ENCODE results near the gene OR5C1. TPM values are rescaled to one million over a fixed set of nuclear protein-coding genes. Genes with fewer than 3 reads are reported as not detected.

Gene OR5C1
- total RNA-seq, 2 donors from 2014 or later = not detected

Other genes starting within 250 kb of the OR5C1 start
- not detected for gene OR1N2, start 235.8 kb upstream of the OR5C1 start, total RNA-seq
- gene OR1L8, start 205.5 kb upstream of the OR5C1 start, total RNA-seq = not detected
- under 1 TPM in 1 of 2 donors, not detected in 1; 0.26 TPM for gene OR1Q1, start 174.2 kb upstream of the OR5C1 start, total RNA-seq
- gene OR1B1, start 131.3 kb upstream of the OR5C1 start, total RNA-seq = not detected
- gene OR1L1, start 127.2 kb upstream of the OR5C1 start, total RNA-seq = not detected
- not detected for gene OR1L3, start 113.8 kb upstream of the OR5C1 start, total RNA-seq
- gene OR1L4, start 64.9 kb upstream of the OR5C1 start, total RNA-seq = not detected
- not detected for gene OR1L6, start 46.6 kb upstream of the OR5C1 start, total RNA-seq
- not detected for gene OR1K1, start 11.2 kb downstream of the OR5C1 start, total RNA-seq
- gene PDCL, start 39.7 kb downstream of the OR5C1 start, total RNA-seq = 10 to 100 TPM; 14.2 to 18.7 TPM
- gene RC3H2, start 116.4 kb downstream of the OR5C1 start, total RNA-seq = 10 to 100 TPM; 33.7 to 35.6 TPM
- gene ZBTB6, start 124.4 kb downstream of the OR5C1 start, total RNA-seq = 10 to 100 TPM; 10.0 TPM
- gene ZBTB26, start 142.6 kb downstream of the OR5C1 start, total RNA-seq = 10 to 100 TPM in 1 of 2 donors, 1 to 10 TPM in 1; 8.1 to 11.0 TPM
- gene RABGAP1, start 152.1 kb downstream of the OR5C1 start, total RNA-seq = 10 to 100 TPM; 33.1 TPM
- 1 to 10 TPM; 1.3 to 1.6 TPM for gene GPR21, start 244.7 kb downstream of the OR5C1 start, total RNA-seq